ENCODE data around the gene CDK5RAP3.
A peak's percentile ranks its signal among the peaks of the same experiment; 100 is the strongest.

CDK5RAP3 gene

GRCh38 chr17:47970725-47971499 lies at the start of gene CDK5RAP3:
Gene CDK5RAP3, plus strand, starts transcription at chr17:47971113. Its CDS starts 34 bp downstream, at chr17:47971147.
- Histone ChIP-seq H3K9ac (no peak within 1 kb of the TSS), H3K27ac (peak within 1 kb of the TSS; percentile 65), H3K27me3 (ENCODE audit: control insufficient read depth, insufficient read depth, low read length) (no peaks in the 10 kb centered on the region), H3K4me3 (ENCODE audit: low read depth, low read length) (peak within 1 kb of the TSS; percentile 95), H3K36me3 (ENCODE audit: control insufficient read depth, insufficient read depth, low read length) (no peaks in the 10 kb centered on the region), H3K4me1 (peaks cover 4% of the 10 kb centered on the region), H3K9me3 (ENCODE audit: control insufficient read depth, low read length) (no peaks in the 10 kb centered on the region), H2AFZ (peak within 1 kb of the TSS; percentile 99), H3K79me2 (no peaks in the 10 kb centered on the region), H3K4me2 (ENCODE audit: low read length) (peak within 1 kb of the TSS; percentile 79)
- peak; percentile 99 for TF ChIP-seq CTCF (IDR thresholded peaks at IDR 0.05)

GRCh38 chr17:47924785-47925677 lies 45.9 kb upstream of the CDK5RAP3 start:
- Histone ChIP-seq H3K4me3 (ENCODE audit: low read depth, low read length) (no peak overlapping the region), H3K27me3 (ENCODE audit: control insufficient read depth, insufficient read depth, low read length) (no peaks in the 10 kb centered on the region), H2AFZ (no peak overlapping the region), H3K9ac (no peak overlapping the region), H3K4me1 (no peaks in the 10 kb centered on the region), H3K27ac (no peak overlapping the region), H3K9me3 (ENCODE audit: control insufficient read depth, low read length) (no peaks in the 10 kb centered on the region), H3K4me2 (ENCODE audit: low read length) (no peak overlapping the region), H3K79me2 (peaks cover 4% of the 10 kb centered on the region), H3K36me3 (ENCODE audit: control insufficient read depth, insufficient read depth, low read length) (no peaks in the 10 kb centered on the region)
- no peak for TF ChIP-seq CTCF (IDR thresholded peaks at IDR 0.05)

GRCh38 chr17:47925678-47925988 lies 45.3 kb upstream of the CDK5RAP3 start:
- Histone ChIP-seq H3K4me1 (no peaks in the 10 kb centered on the region), H3K4me2 (ENCODE audit: low read length) (no peak overlapping the region), H2AFZ (no peak overlapping the region), H3K36me3 (ENCODE audit: control insufficient read depth, insufficient read depth, low read length) (no peaks in the 10 kb centered on the region), H3K27me3 (ENCODE audit: control insufficient read depth, insufficient read depth, low read length) (no peaks in the 10 kb centered on the region), H3K9ac (no peak overlapping the region), H3K4me3 (ENCODE audit: low read depth, low read length) (no peak overlapping the region), H3K9me3 (ENCODE audit: control insufficient read depth, low read length) (no peaks in the 10 kb centered on the region), H3K27ac (no peak overlapping the region), H3K79me2 (peaks cover 4% of the 10 kb centered on the region)
- TF ChIP-seq CTCF (IDR thresholded peaks at IDR 0.05): no peak

GRCh38 chr17:47927821-47928400 lies 43.0 kb upstream of the CDK5RAP3 start:
- H3K27ac ChIP-seq: no peak overlapping the region
- H3K4me3 ChIP-seq (ENCODE audit: low read depth, low read length): no peak overlapping the region
- H3K4me1 ChIP-seq: no peaks in the 10 kb centered on the region
- H3K27me3 ChIP-seq (ENCODE audit: control insufficient read depth, insufficient read depth, low read length): no peaks in the 10 kb centered on the region
- no peak for TF ChIP-seq CTCF (IDR thresholded peaks at IDR 0.05)
- no peak overlapping the region for H3K9ac ChIP-seq
- H3K4me2 ChIP-seq (ENCODE audit: low read length): no peak overlapping the region
- H3K36me3 ChIP-seq (ENCODE audit: control insufficient read depth, insufficient read depth, low read length): no peaks in the 10 kb centered on the region
- no peaks in the 10 kb centered on the region for H3K9me3 ChIP-seq (ENCODE audit: control insufficient read depth, low read length)
- H2AFZ ChIP-seq: no peak overlapping the region
- peaks cover 4% of the 10 kb centered on the region for H3K79me2 ChIP-seq
